CD14-positive monocyte (primary cell): ENCODE measurements around the gene TENM3. TPM values are rescaled to one million over a fixed set of nuclear protein-coding genes. Genes with fewer than 3 reads are reported as not detected.

ENCODE experiments used
- DNase-seq, 3 donors: peaks; one replicate each; pipeline ENCODE4 v3.0.0-alpha.2; 2011 to 2022
- H2AFZ ChIP-seq: 2 replicates; pipeline ENCODE4 v1.6.0; 2012; ENCODE audit warnings: mild to moderate bottlenecking, low read depth, low read length, inconsistent platforms; ENCODE audit not compliant: insufficient read depth, poor library complexity, severe bottlenecking
- H3K27ac ChIP-seq, 2 donors: 1 replicate in 1 of 2; 2 replicates in 1 of 2; pipeline ENCODE4 v1.5.1; 2012 to 2013; ENCODE audit warnings: low read length in 2 of 2, control low read depth in 1 of 2, inconsistent platforms in 1 of 2, low read depth in 1 of 2, mild to moderate bottlenecking in 1 of 2
- H3K27me3 ChIP-seq, 2 donors: one replicate each; pipeline versions ENCODE4 v1.6.0 to v1.6.1; 2011 to 2013; ENCODE audit warnings: low read length in 2 of 2; ENCODE audit not compliant: control insufficient read depth in 2 of 2, insufficient read depth in 2 of 2
- H3K36me3 ChIP-seq, 2 donors: replicated peaks in 1 of 2; 1 replicate in 1 of 2; 2 replicates in 1 of 2; pipeline versions ENCODE4 v1.5.1 to v1.6.1; 2012 to 2013; ENCODE audit warnings: low read length in 2 of 2, control low read depth in 1 of 2, inconsistent platforms in 1 of 2, mild to moderate bottlenecking in 1 of 2; ENCODE audit not compliant: insufficient read depth in 2 of 2, control insufficient read depth in 1 of 2
- H3K4me1 ChIP-seq, 2 donors: 1 replicate in 1 of 2; 2 replicates in 1 of 2; pipeline versions ENCODE4 v1.5.1 to v1.6.1; 2012 to 2013; ENCODE audit warnings: low read length in 2 of 2, control low read depth in 1 of 2, inconsistent platforms in 1 of 2, mild to moderate bottlenecking in 1 of 2, moderate library complexity in 1 of 2; ENCODE audit not compliant: insufficient read depth in 2 of 2, control insufficient read depth in 1 of 2
- H3K4me2 ChIP-seq: replicated peaks from 2 replicates; pipeline ENCODE3; 2012; ENCODE audit warnings: low read length, moderate library complexity, mild to moderate bottlenecking; ENCODE audit not compliant: poor library complexity, severe bottlenecking; ENCODE audit errors: extremely low read depth
- H3K4me3 ChIP-seq, 3 experiments: fragments of 200-600 bp in 1 of 3; sonication (generic) in 1 of 3; replicated peaks in 1 of 3; 1 replicate in 2 of 3; 2 replicates in 1 of 3; pipeline ENCODE4 v1.5.1; 2011 to 2013; ENCODE audit warnings: low read length in 3 of 3, mild to moderate bottlenecking in 3 of 3, control low read depth in 2 of 3, low read depth in 2 of 3, inconsistent platforms in 1 of 3, moderate library complexity in 1 of 3
- H3K79me2 ChIP-seq: 2 replicates; pipeline ENCODE4 v1.6.0; 2012; ENCODE audit warnings: mild to moderate bottlenecking, control low read depth, inconsistent platforms, low read length, moderate library complexity; ENCODE audit not compliant: insufficient read depth
- H3K9ac ChIP-seq: 2 replicates; pipeline ENCODE4 v1.6.0; 2017; ENCODE audit warnings: low read length, mild to moderate bottlenecking; ENCODE audit not compliant: insufficient read depth, poor library complexity, severe bottlenecking
- H3K9me3 ChIP-seq, 2 donors: replicated peaks in 1 of 2; 1 replicate in 1 of 2; 2 replicates in 1 of 2; pipeline versions ENCODE4 v1.5.1 to v1.6.1; 2012 to 2013; ENCODE audit warnings: low read length in 2 of 2, control low read depth in 1 of 2; ENCODE audit not compliant: control insufficient read depth in 1 of 2, insufficient read depth in 1 of 2
- H4K20me1 ChIP-seq: 2 replicates; pipeline ENCODE4 v1.6.0; 2012; ENCODE audit warnings: mild to moderate bottlenecking, low read length, control low read depth, moderate library complexity; ENCODE audit not compliant: insufficient read depth
- H3K27ac Mint-ChIP-seq, 7 donors: one replicate each; pipeline ENCODE4 v1.8.0; 2020; ENCODE audit warnings: mild to moderate bottlenecking in 7 of 7, mixed read lengths in 7 of 7, moderate library complexity in 6 of 7, inconsistent platforms in 2 of 7
- H3K27me3 Mint-ChIP-seq, 3 donors: one replicate each; pipeline ENCODE4 v1.8.0; 2021 to 2022; ENCODE audit warnings: low read depth in 3 of 3, mild to moderate bottlenecking in 3 of 3, mixed read lengths in 3 of 3, moderate library complexity in 3 of 3, inconsistent platforms in 1 of 3
- H3K36me3 Mint-ChIP-seq, 2 donors: one replicate each; pipeline ENCODE4 v1.8.0; 2020; ENCODE audit warnings: mixed read lengths in 2 of 2, inconsistent platforms in 1 of 2, mild to moderate bottlenecking in 1 of 2
- H3K4me1 Mint-ChIP-seq: one replicate; pipeline ENCODE4 v1.8.0; 2020; ENCODE audit warnings: mild to moderate bottlenecking, mixed read lengths
- H3K4me3 Mint-ChIP-seq, 2 donors: one replicate each; pipeline ENCODE4 v1.8.0; 2020; ENCODE audit warnings: mild to moderate bottlenecking in 2 of 2, mixed read lengths in 2 of 2, moderate library complexity in 1 of 2
- H3K9me3 Mint-ChIP-seq, 7 donors: one replicate each; pipeline ENCODE4 v1.8.0; 2020 to 2022; ENCODE audit warnings: mixed read lengths in 7 of 7, mild to moderate bottlenecking in 6 of 7, moderate library complexity in 6 of 7, inconsistent platforms in 2 of 7
- WGBS: methylation state at CpG from one replicate; pipeline ENCODE4 v1.1.5; 2013; ENCODE audit warnings: missing lambda C conversion rate; ENCODE audit not compliant: insufficient coverage; 5-methylcytosine and 5-hydroxymethylcytosine counted together
- intact Hi-C, 2 donors: fragments of 100-400 bp; cut with micrococcal nuclease; formaldehyde crosslinking; loops; one replicate each; pipeline versions ENCODE4 v1.15.0 to v1.15.1; 2023
- polyA plus RNA-seq, 3 donors: library from polyadenylated mRNA; depleted of rRNA in 1 of 3; unstranded in 2 of 3; stranded (reverse) in 1 of 3; fragments of 300-500 nt in 2 of 3; fragments of >200 nt in 1 of 3; fragmentation: Illumina TruSeq in 2 of 3; gene quantifications; 1 replicate in 2 of 3; 2 replicates in 1 of 3; pipeline ENCODE4 v1.2.3, GENCODE V29; 2012 to 2021
- TF ChIP-seq, protein P1 (sequence below): fragments of 200-600 bp; IDR thresholded peaks from one replicate; pipeline ENCODE4 v1.8.0; 2022; ENCODE audit warnings: antibody characterized with exemption, mild to moderate bottlenecking

TENM3 gene
- polyA plus RNA-seq, 3 donors, result not detected

DNA sequence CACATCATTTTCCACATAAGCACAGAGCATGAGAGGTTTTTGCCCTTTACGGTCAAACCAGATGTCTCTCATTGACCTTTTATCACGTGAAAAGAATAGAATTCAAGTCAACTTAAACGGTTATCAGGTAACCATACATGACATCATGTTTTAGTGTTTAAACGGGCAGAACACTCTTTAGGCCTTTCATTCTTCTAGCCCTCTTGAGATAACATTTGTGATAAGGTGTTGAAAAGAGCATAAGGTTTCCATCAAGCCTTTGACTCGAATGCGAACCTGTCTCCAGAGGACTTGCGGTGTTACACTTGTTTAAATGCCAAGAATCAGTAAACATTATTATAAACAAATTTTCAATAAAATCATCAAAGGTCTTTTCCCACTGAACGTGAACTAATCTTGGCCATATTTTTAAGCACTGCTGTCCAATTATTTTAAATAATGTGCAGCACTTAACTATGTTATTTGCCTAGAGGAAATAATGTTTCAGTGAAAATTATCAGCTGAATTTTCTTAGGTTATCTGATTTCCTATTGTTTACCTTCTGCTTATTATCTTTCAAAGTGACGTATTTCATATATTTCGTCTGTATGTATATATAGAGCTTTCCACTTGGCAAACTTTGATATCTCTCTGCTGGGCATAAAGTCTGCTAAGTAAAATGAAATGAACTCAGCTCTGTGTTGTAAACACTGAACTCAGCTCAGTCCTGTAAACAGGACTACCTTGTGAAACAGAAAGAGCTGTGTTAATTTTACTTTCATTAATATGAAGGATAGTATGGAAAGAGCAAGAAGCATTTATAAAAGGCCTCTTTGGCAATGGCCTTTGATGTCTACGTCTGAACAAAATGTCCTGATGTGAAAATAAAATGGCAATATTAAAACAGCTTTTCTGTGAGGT, 33.3 kb downstream of the TENM3 start:
- DNase-seq, result no peak
- intact Hi-C loops, result no loop called here
- TF ChIP-seq, protein P1, sequence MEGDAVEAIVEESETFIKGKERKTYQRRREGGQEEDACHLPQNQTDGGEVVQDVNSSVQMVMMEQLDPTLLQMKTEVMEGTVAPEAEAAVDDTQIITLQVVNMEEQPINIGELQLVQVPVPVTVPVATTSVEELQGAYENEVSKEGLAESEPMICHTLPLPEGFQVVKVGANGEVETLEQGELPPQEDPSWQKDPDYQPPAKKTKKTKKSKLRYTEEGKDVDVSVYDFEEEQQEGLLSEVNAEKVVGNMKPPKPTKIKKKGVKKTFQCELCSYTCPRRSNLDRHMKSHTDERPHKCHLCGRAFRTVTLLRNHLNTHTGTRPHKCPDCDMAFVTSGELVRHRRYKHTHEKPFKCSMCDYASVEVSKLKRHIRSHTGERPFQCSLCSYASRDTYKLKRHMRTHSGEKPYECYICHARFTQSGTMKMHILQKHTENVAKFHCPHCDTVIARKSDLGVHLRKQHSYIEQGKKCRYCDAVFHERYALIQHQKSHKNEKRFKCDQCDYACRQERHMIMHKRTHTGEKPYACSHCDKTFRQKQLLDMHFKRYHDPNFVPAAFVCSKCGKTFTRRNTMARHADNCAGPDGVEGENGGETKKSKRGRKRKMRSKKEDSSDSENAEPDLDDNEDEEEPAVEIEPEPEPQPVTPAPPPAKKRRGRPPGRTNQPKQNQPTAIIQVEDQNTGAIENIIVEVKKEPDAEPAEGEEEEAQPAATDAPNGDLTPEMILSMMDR, result no peak
- no peaks in the 10 kb centered on the region for H3K4me1 ChIP-seq
- peaks cover 0 to 15% of the 10 kb centered on the region in 2 donors for H3K9me3 ChIP-seq
- no peak overlapping the region for H3K4me3 Mint-ChIP-seq
- H3K79me2 ChIP-seq, result no peaks in the 10 kb centered on the region
- H3K27me3 ChIP-seq, result no peaks in the 10 kb centered on the region
- H3K27ac Mint-ChIP-seq, result no peak overlapping the region
- H4K20me1 ChIP-seq, result no peaks in the 10 kb centered on the region
- no peaks in the 10 kb centered on the region for H3K36me3 Mint-ChIP-seq
- no peak overlapping the region for H3K4me2 ChIP-seq
- no peak overlapping the region for H3K27ac ChIP-seq
- 83% methylated on average over 3 of the region's 11 CpGs for WGBS
- H3K4me1 Mint-ChIP-seq, result no peaks in the 10 kb centered on the region
- peaks cover 0 to 14% (median 3%) of the 10 kb centered on the region in 7 donors for H3K9me3 Mint-ChIP-seq
- H3K27me3 Mint-ChIP-seq, result peaks cover 0 to 2% (median 1%) of the 10 kb centered on the region in 3 donors
- H2AFZ ChIP-seq, result no peak overlapping the region
- no peak overlapping the region for H3K9ac ChIP-seq
- H3K4me3 ChIP-seq, result no peak overlapping the region
- H3K36me3 ChIP-seq, result no peaks in the 10 kb centered on the region

DNA sequence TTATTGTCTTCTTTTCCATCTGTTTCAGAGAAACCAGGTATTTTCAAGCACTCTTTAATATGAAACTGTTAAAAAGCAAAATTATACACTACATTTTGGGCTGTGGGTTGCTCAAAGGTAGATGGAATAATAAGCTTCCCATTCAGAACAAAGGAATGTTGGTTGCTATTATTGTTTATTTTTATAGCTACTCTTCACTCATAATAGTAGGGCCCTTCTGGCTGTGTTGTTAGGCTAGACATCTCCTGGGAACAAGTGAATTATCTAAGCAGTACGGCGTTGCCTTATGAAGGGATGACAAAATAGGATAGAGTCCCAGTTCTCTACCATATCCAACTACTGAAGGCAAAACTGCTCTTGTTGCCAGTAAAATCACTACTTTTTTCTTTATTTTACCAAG, 34.2 kb downstream of the TENM3 start:
- no CpG with 5 or more reads among the region's 2 CpGs for WGBS
- H3K27ac Mint-ChIP-seq, result no peak overlapping the region
- no peak overlapping the region for H3K9ac ChIP-seq
- no peaks in the 10 kb centered on the region for H3K36me3 Mint-ChIP-seq
- no peaks in the 10 kb centered on the region for H3K4me1 Mint-ChIP-seq
- H3K4me2 ChIP-seq, result no peak overlapping the region
- H3K9me3 Mint-ChIP-seq, result peaks cover 0 to 11% (median 3%) of the 10 kb centered on the region in 7 donors
- peaks cover 0 to 2% (median 1%) of the 10 kb centered on the region in 3 donors for H3K27me3 Mint-ChIP-seq
- no peaks in the 10 kb centered on the region for H4K20me1 ChIP-seq
- no peaks in the 10 kb centered on the region for H3K79me2 ChIP-seq
- no peak for DNase-seq
- TF ChIP-seq, protein P1, result no peak
- H2AFZ ChIP-seq, result no peak overlapping the region
- intact Hi-C loops, result no loop called here
- peaks cover 0 to 9% of the 10 kb centered on the region in 2 donors for H3K9me3 ChIP-seq
- no peaks in the 10 kb centered on the region for H3K4me1 ChIP-seq
- H3K27me3 ChIP-seq, result no peaks in the 10 kb centered on the region
- H3K27ac ChIP-seq, result no peak overlapping the region
- H3K4me3 ChIP-seq, result no peak overlapping the region
- H3K4me3 Mint-ChIP-seq, result no peak overlapping the region
- H3K36me3 ChIP-seq, result no peaks in the 10 kb centered on the region
